Suprapubic skin (tissue), 4 donors: ENCODE measurements around the gene ONECUT3.

Source experiments
- CTCF ChIP-seq, 2 donors: fragments of 200-600 bp in 1 of 2; fragments of 450-650 bp in 1 of 2; sonication (generic) in 1 of 2; IDR thresholded peaks; one replicate each; pipeline ENCODE4 v1.5.1; 2016 to 2019; ENCODE audit warnings: antibody characterized with exemption in 2 of 2, mild to moderate bottlenecking in 1 of 2, moderate library complexity in 1 of 2
- EP300 ChIP-seq: sonication (generic); formaldehyde crosslinking; IDR thresholded peaks from one replicate; pipeline ENCODE4 v1.6.1; 2017; ENCODE audit warnings: antibody characterized with exemption
- POLR2A ChIP-seq, 2 donors: fragments of 450-650 bp; IDR thresholded peaks; one replicate each; pipeline ENCODE4 v1.6.1; 2017; ENCODE audit warnings: antibody characterized with exemption in 2 of 2, mild to moderate bottlenecking in 2 of 2, moderate library complexity in 2 of 2
- POLR2AphosphoS5 ChIP-seq, 3 donors: sonication (generic); formaldehyde crosslinking; IDR thresholded peaks; one replicate each; pipeline ENCODE4 v1.6.1; 2017; ENCODE audit warnings: antibody characterized with exemption in 3 of 3

DNA sequence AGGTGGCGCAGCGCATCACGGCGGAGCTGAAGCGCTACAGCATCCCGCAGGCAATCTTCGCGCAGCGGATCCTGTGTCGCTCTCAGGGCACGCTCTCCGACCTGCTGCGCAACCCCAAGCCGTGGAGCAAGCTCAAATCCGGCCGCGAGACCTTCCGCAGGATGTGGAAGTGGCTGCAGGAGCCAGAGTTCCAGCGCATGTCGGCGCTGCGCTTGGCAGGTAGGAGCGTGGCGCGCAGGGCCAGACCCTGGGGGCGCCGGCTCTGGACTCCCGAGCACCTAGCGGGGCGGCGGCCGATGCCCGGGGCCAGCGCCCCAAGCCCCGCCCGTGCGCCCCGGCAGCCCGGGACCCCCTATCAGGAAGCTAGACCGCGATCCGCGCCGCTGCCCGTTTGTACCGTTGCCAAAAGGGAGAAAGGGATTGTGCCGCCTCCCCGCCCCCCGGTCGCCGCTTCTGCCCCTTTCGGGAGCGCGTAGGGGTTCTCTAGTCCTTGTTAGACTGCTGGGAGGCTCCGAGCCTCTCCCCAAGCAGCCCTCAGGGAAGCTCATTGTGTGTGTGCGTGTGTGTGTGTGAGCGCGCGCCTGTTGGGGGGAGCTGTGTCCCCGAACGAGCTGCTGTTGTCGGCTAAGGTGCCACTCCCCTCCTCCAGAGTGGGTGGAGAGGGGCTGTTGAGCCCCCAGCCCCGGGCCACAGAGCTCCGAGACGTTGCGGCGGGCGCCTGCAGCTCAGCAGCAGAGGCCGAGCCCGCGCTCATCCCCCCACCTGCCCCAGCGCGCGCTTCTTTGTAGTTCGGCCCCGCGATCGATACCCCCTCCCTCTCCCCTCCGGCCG is 1.5 kb downstream of the ONECUT3 start:
- TF ChIP-seq CTCF (IDR thresholded peaks at IDR 0.05) = no peak
- no peak for TF ChIP-seq POLR2A (IDR thresholded peaks at IDR 0.05)
- no peak for TF ChIP-seq POLR2AphosphoS5 (IDR thresholded peaks at IDR 0.05)
- no peak for TF ChIP-seq EP300
